Kidney (tissue), 14 donors: ENCODE measurements around the gene UBD. TPM values are rescaled to one million over a fixed set of nuclear protein-coding genes. Genes with fewer than 3 reads are reported as not detected.

Experiments used
- DNase-seq, 5 donors: peaks; one replicate each; pipeline ENCODE4 v3.0.0-alpha.2; 2013 to 2020
- FAIRE-seq: peaks from 2 replicates; lab custom pipeline; 2012; peaks lifted over from hg19 to GRCh38; lab: Jason Lieb, UNC
- H3K27ac ChIP-seq, 2 donors: one replicate each; pipeline ENCODE4 v1.7.0; 2013; ENCODE audit warnings: low read depth in 2 of 2, low read length in 2 of 2, inconsistent platforms in 1 of 2
- H3K27me3 ChIP-seq: one replicate; pipeline ENCODE4 v1.7.1; 2013; ENCODE audit warnings: low read length, inconsistent platforms; ENCODE audit not compliant: control insufficient read depth, insufficient read depth
- H3K36me3 ChIP-seq, 3 donors: one replicate each; pipeline versions ENCODE4 v1.7.0 to v1.7.1; 2013; ENCODE audit warnings: low read length in 3 of 3, control low read depth in 1 of 3, inconsistent platforms in 1 of 3; ENCODE audit not compliant: insufficient read depth in 3 of 3, control insufficient read depth in 2 of 3
- H3K4me1 ChIP-seq, 3 donors: one replicate each; pipeline versions ENCODE4 v1.7.0 to v1.7.1; 2013; ENCODE audit warnings: low read length in 3 of 3, inconsistent platforms in 1 of 3, low read depth in 1 of 3; ENCODE audit not compliant: control insufficient read depth in 2 of 3, insufficient read depth in 2 of 3
- H3K4me3 ChIP-seq, 3 donors: one replicate each; pipeline versions ENCODE4 v1.7.0 to v1.8.1; 2013; ENCODE audit warnings: low read length in 3 of 3, control low read depth in 1 of 3, inconsistent platforms in 1 of 3
- H3K9ac ChIP-seq, 3 donors: one replicate each; pipeline versions ENCODE4 v1.7.0 to v1.7.1; 2013; ENCODE audit warnings: low read length in 3 of 3, control low read depth in 1 of 3, inconsistent platforms in 1 of 3
- H3K9me3 ChIP-seq, 3 donors: one replicate each; pipeline versions ENCODE4 v1.7.0 to v1.7.1; 2013; ENCODE audit warnings: low read length in 3 of 3, control low read depth in 1 of 3, inconsistent platforms in 1 of 3; ENCODE audit not compliant: control insufficient read depth in 2 of 3, insufficient read depth in 1 of 3
- CTCF ChIP-seq: IDR thresholded peaks from 3 replicates; pipeline ENCODE4 v1.5.1; 2012; ENCODE audit warnings: mild to moderate bottlenecking, moderate library complexity, borderline replicate concordance; ENCODE audit not compliant: insufficient read depth; ENCODE audit errors: extremely low read depth
- intact Hi-C: fragments of 100-400 bp; cut with DNase I; formaldehyde crosslinking; loops from one replicate; pipeline ENCODE4 v1.11.1; 2022
- polyA plus RNA-seq: library from polyadenylated mRNA; stranded (reverse); fragments of 350-450 nt; fragmentation: Illumina TruSeq; extraction: RNeasy Lipid Tissue Mini Kit (QIAGEN cat#74804); gene quantifications from one replicate; pipeline ENCODE4 v1.2.3, GENCODE V29; 2014; ENCODE audit warnings: low read depth, low replicate concordance; ENCODE audit not compliant: insufficient read depth
- total RNA-seq: library from RNA; stranded (reverse); fragmentation: NEBNext Ultra II Directional; extraction: Animal tissue kit (Norgen Biotek cat#: 25700); gene quantifications from one replicate; pipeline ENCODE4 v1.2.1, GENCODE V29; 2021
- donor health status: control.
- donor health status: control.
- donor health status: control.
- donor health status: control.
- donor health status: control.
- donor health status: DM: yes; HTN: yes; CAD: no.
- donor health status: Normal renal cell carcinoma (clear cell type).

UBD gene
- total and polyA plus RNA-seq, 2 donors from 2014 or later: 16.9 to 33.5 TPM

GRCh38 chr6:29603456-29603855, 43.9 kb upstream of the UBD start:
- DNase-seq (no peak), FAIRE-seq (no peak)
- H3K27me3 ChIP-seq: no peaks in the 10 kb centered on the region
- TF ChIP-seq CTCF: no peak
- H3K9me3 ChIP-seq: no peaks in the 10 kb centered on the region
- no peak overlapping the region for H3K4me3 ChIP-seq
- H3K27ac ChIP-seq: no peak overlapping the region
- intact Hi-C loops: no loop called here
- peaks cover 4 to 14% (median 12%) of the 10 kb centered on the region in 3 donors for H3K36me3 ChIP-seq
- no peak overlapping the region for H3K9ac ChIP-seq
- no peaks in the 10 kb centered on the region for H3K4me1 ChIP-seq

GRCh38 chr6:29602564-29603361, 43.2 kb upstream of the UBD start:
- Histone ChIP-seq H3K9ac (no peak overlapping the region), H3K27ac (no peak overlapping the region), H3K36me3 (peaks cover 4 to 12% (median 7%) of the 10 kb centered on the region in 3 donors), H3K27me3 (no peaks in the 10 kb centered on the region), H3K9me3 (no peaks in the 10 kb centered on the region), H3K4me3 (no peak overlapping the region), H3K4me1 (no peaks in the 10 kb centered on the region)
- no peak for TF ChIP-seq CTCF
- DNase-seq (peak in 3 of 5 donors; percentile 24 to 39 (median 31)), FAIRE-seq (no peak)
- intact Hi-C loops: no loop called here

GRCh38 chr6:29598172-29598747, 38.7 kb upstream of the UBD start:
- Histone ChIP-seq H3K9me3 (no peaks in the 10 kb centered on the region), H3K4me3 (no peak overlapping the region), H3K27ac (no peak overlapping the region), H3K36me3 (peaks cover 0 to 2% (median 0%) of the 10 kb centered on the region in 3 donors), H3K27me3 (no peaks in the 10 kb centered on the region), H3K9ac (no peak overlapping the region), H3K4me1 (no peaks in the 10 kb centered on the region)
- DNase-seq (peak in 1 of 5 donors; percentile 12), FAIRE-seq (no peak)
- intact Hi-C loops: no loop called here
- no peak for TF ChIP-seq CTCF
